IMR-90 (cell line): Measurements from ENCODE around the gene TMEM161B. TPM values are rescaled to one million over a fixed set of nuclear protein-coding genes. Genes with fewer than 3 reads are reported as not detected.

Source experiments
- ATAC-seq: fragments of 200-7000 bp; cut with Tn5 transposase; 2 replicates; pipeline ENCODE4 v1.9.1; 2020; ENCODE audit warnings: low read depth, mild to moderate bottlenecking, moderate library complexity
- BruUV-seq: library from RNA; stranded (reverse); fragments of 400-500 nt; replicated peaks from 2 replicates; lab custom pipeline; 2021; lab: Mats Ljungman, UMichigan
- CTCF ChIA-PET: fragments of 300-600 bp; formaldehyde crosslinking; extraction: SDS; loops from one replicate; lab custom pipeline; 2021; ENCODE audit warnings: antibody characterized with exemption; lab: Yijun Ruan, JAX
- POLR2A ChIA-PET: fragments of 300-600 bp; sonication (Branson Sonifier 250); formaldehyde crosslinking; loops from one replicate; lab custom pipeline; 2022; ENCODE audit warnings: antibody characterized with exemption; ENCODE audit not compliant: unreplicated experiment; lab: Charles Lee
- DNase-seq: peaks from one replicate; pipeline ENCODE4 v3.0.0; 2013
- H2AFZ ChIP-seq: replicated peaks from 2 replicates; pipeline ENCODE3; 2013; ENCODE audit warnings: low read length, mild to moderate bottlenecking; ENCODE audit not compliant: poor library complexity
- H2AK5ac ChIP-seq: 2 replicates; pipeline ENCODE4 v1.6.1; 2013; ENCODE audit warnings: low read depth, low read length, inconsistent platforms
- H2AK9ac ChIP-seq: replicated peaks from 2 replicates; pipeline ENCODE3; 2013; ENCODE audit warnings: mild to moderate bottlenecking, low read depth, low read length, moderate library complexity; ENCODE audit not compliant: poor library complexity
- H2BK120ac ChIP-seq: 2 replicates; pipeline ENCODE4 v1.6.1; 2013; ENCODE audit warnings: low read depth, low read length, inconsistent platforms
- H2BK15ac ChIP-seq: 3 replicates; pipeline ENCODE4 v1.6.1; 2013; ENCODE audit warnings: low read depth, low read length, inconsistent platforms
- H2BK20ac ChIP-seq: 2 replicates; pipeline ENCODE4 v1.6.1; 2013; ENCODE audit warnings: low read depth, mild to moderate bottlenecking, inconsistent platforms, low read length, moderate library complexity
- H2BK5ac ChIP-seq: 2 replicates; pipeline ENCODE4 v1.6.1; 2013; ENCODE audit warnings: mild to moderate bottlenecking, low read depth, low read length, inconsistent platforms; ENCODE audit not compliant: poor library complexity, severe bottlenecking
- H3K14ac ChIP-seq: replicated peaks from 2 replicates; pipeline ENCODE4 v1.6.1; 2013; ENCODE audit warnings: low read depth, low read length, inconsistent platforms
- H3K18ac ChIP-seq: 2 replicates; pipeline ENCODE4 v1.6.1; 2013; ENCODE audit warnings: low read depth, low read length, control low read depth
- H3K23ac ChIP-seq: 2 replicates; pipeline ENCODE4 v1.6.1; 2013; ENCODE audit warnings: low read depth, low read length, inconsistent platforms
- H3K27ac ChIP-seq: 2 replicates; pipeline ENCODE4 v1.5.1; 2013; ENCODE audit warnings: mild to moderate bottlenecking, control low read depth, low read length; ENCODE audit not compliant: insufficient read depth
- H3K27me3 ChIP-seq: 2 replicates; pipeline ENCODE4 v1.6.1; 2013; ENCODE audit warnings: low read length; ENCODE audit not compliant: control insufficient read depth, insufficient read depth
- H3K36me3 ChIP-seq: 2 replicates; pipeline ENCODE4 v1.6.1; 2013; ENCODE audit warnings: low read length, mixed read lengths; ENCODE audit not compliant: control insufficient read depth, insufficient read depth
- H3K4ac ChIP-seq: 2 replicates; pipeline ENCODE4 v1.6.1; 2013; ENCODE audit warnings: low read depth, low read length, inconsistent platforms
- H3K4me1 ChIP-seq: 2 replicates; pipeline ENCODE4 v1.6.1; 2013; ENCODE audit warnings: low read length, mixed read lengths; ENCODE audit not compliant: control insufficient read depth, insufficient read depth
- H3K4me2 ChIP-seq: 2 replicates; pipeline ENCODE4 v1.6.1; 2013; ENCODE audit warnings: low read depth, mild to moderate bottlenecking, control low read depth, low read length, moderate library complexity
- H3K4me3 ChIP-seq: 2 replicates; pipeline ENCODE4 v1.5.1; 2013; ENCODE audit warnings: low read depth, mild to moderate bottlenecking, control low read depth, low read length, moderate library complexity; ENCODE audit not compliant: insufficient read depth
- H3K56ac ChIP-seq: 2 replicates; pipeline ENCODE4 v1.6.1; 2013; ENCODE audit warnings: low read length, inconsistent platforms; ENCODE audit not compliant: insufficient read depth; ENCODE audit errors: extremely low read depth
- H3K79me1 ChIP-seq, 2 experiments: 2 replicates each; pipeline ENCODE4 v1.6.1; 2013; ENCODE audit warnings: low read length in 2 of 2, inconsistent platforms in 1 of 2, low read depth in 1 of 2
- H3K9ac ChIP-seq: 2 replicates; pipeline ENCODE4 v1.6.1; 2013; ENCODE audit warnings: low read depth, low read length, control low read depth
- H3K9me1 ChIP-seq: 2 replicates; pipeline ENCODE4 v1.6.1; 2013; ENCODE audit warnings: low read length, inconsistent platforms; ENCODE audit not compliant: insufficient read depth
- H3K9me3 ChIP-seq: 2 replicates; pipeline ENCODE4 v1.6.1; 2013; ENCODE audit warnings: low read length; ENCODE audit not compliant: control insufficient read depth, insufficient read depth
- H4K20me1 ChIP-seq: 2 replicates; pipeline ENCODE4 v1.6.1; 2013; ENCODE audit warnings: low read length, inconsistent platforms; ENCODE audit not compliant: insufficient read depth
- H4K5ac ChIP-seq: 2 replicates; pipeline ENCODE4 v1.6.1; 2013; ENCODE audit warnings: mild to moderate bottlenecking, low read depth, low read length, control low read depth
- H4K8ac ChIP-seq, 2 experiments: 2 replicates each; pipeline ENCODE4 v1.6.1; 2013; ENCODE audit warnings: low read depth in 2 of 2, low read length in 2 of 2, control low read depth in 1 of 2, inconsistent platforms in 1 of 2
- H4K91ac ChIP-seq: 2 replicates; pipeline ENCODE4 v1.6.1; 2013; ENCODE audit warnings: low read depth, low read length, inconsistent platforms; ENCODE audit not compliant: insufficient read depth
- BHLHE40 ChIP-seq: fragments of 150-350 bp; IDR thresholded peaks from 2 replicates; pipeline ENCODE4 v1.6.1; 2016; ENCODE audit warnings: mild to moderate bottlenecking, low read depth, low read length
- CEBPB ChIP-seq: IDR thresholded peaks from 2 replicates; pipeline ENCODE4 v1.6.1; 2012; ENCODE audit warnings: low read depth, low read length, improper control_type of control experiment
- CHD1 ChIP-seq: IDR thresholded peaks from 2 replicates; pipeline ENCODE4 v1.6.1; 2012; ENCODE audit warnings: low read depth, low read length, improper control_type of control experiment
- CTCF ChIP-seq: conservative IDR thresholded peaks from 2 replicates; pipeline ENCODE4 v1.5.1; 2012; ENCODE audit warnings: mild to moderate bottlenecking, low read depth, low read length, improper control_type of control experiment
- ELK1 ChIP-seq: fragments of 150-350 bp; IDR thresholded peaks from 2 replicates; pipeline ENCODE4 v1.6.1; 2016; ENCODE audit warnings: low read depth, mild to moderate bottlenecking, low read length, moderate library complexity, borderline replicate concordance
- FOS ChIP-seq: fragments of 150-350 bp; IDR thresholded peaks from 2 replicates; pipeline ENCODE4 v1.6.1; 2016; ENCODE audit warnings: low read depth, low read length
- MAFK ChIP-seq: IDR thresholded peaks from 2 replicates; pipeline ENCODE4 v1.6.1; 2012; ENCODE audit warnings: low read depth, low read length, improper control_type of control experiment
- MAZ ChIP-seq: IDR thresholded peaks from 2 replicates; pipeline ENCODE4 v1.6.1; 2012; ENCODE audit warnings: low read depth, mild to moderate bottlenecking, low read length, improper control_type of control experiment, moderate library complexity, borderline replicate concordance
- MXI1 ChIP-seq: IDR thresholded peaks from 2 replicates; pipeline ENCODE4 v1.6.1; 2012; ENCODE audit warnings: low read depth, mild to moderate bottlenecking, low read length, moderate library complexity, borderline replicate concordance
- NFE2L2 ChIP-seq: fragments of 150-350 bp; IDR thresholded peaks from 2 replicates; pipeline ENCODE4 v1.6.1; 2016; ENCODE audit warnings: low read depth, mild to moderate bottlenecking, low read length
- POLR2A ChIP-seq: IDR thresholded peaks from 2 replicates; pipeline ENCODE4 v1.6.1; 2012; ENCODE audit warnings: mild to moderate bottlenecking, low read depth, low read length
- RAD21 ChIP-seq: IDR thresholded peaks from 2 replicates; pipeline ENCODE4 v1.6.1; 2012; ENCODE audit warnings: low read length, improper control_type of control experiment
- RFX5 ChIP-seq: IDR thresholded peaks from 2 replicates; pipeline ENCODE4 v1.8.0; 2012; ENCODE audit warnings: low read depth, mild to moderate bottlenecking, low read length, moderate library complexity
- SMC3 ChIP-seq: fragments of 150-350 bp; IDR thresholded peaks from 2 replicates; pipeline ENCODE4 v1.6.1; 2016; ENCODE audit warnings: low read depth, mild to moderate bottlenecking, antibody characterized with exemption, low read length, moderate library complexity
- WGBS, 2 experiments: methylation state at CpG; one replicate each; pipeline versions ENCODE4 v1.1.5 to v1.1.7; 2013; ENCODE audit warnings: missing lambda C conversion rate in 2 of 2; ENCODE audit not compliant: insufficient read length in 1 of 2; ENCODE audit errors: extremely low coverage in 2 of 2; 5-methylcytosine and 5-hydroxymethylcytosine counted together
- dilution Hi-C: fragments of 300-500 bp; cut with HindIII; formaldehyde crosslinking; loops from one replicate; pipeline ENCODE4 v1.14.3; 2018; ENCODE audit warnings: low sequenced_read_pairs; ENCODE audit not compliant: unreplicated experiment
- in situ Hi-C: fragments of 300-500 bp; cut with MboI; formaldehyde crosslinking; loops from 3 replicates; pipeline ENCODE4 v1.14.3; 2019; ENCODE audit warnings: low sequenced_read_pairs, inconsistent platforms, mixed read lengths
- intact Hi-C: fragments of 100-400 bp; cut with micrococcal nuclease; formaldehyde crosslinking; loops from 2 replicates; pipeline ENCODE4 v1.10.0; 2022
- polyA plus RNA-seq, 3 experiments: library from polyadenylated mRNA; depleted of rRNA; stranded (reverse); fragments of >200 nt; gene quantifications; 2 replicates each; pipeline ENCODE4 v1.2.3, GENCODE V29; 2012; ENCODE audit warnings: low replicate concordance in 1 of 3
- total RNA-seq: library from RNA; depleted of rRNA; stranded (reverse); fragments of >200 nt; gene quantifications from 2 replicates; pipeline ENCODE4 v1.2.3, GENCODE V29; 2012

Gene TMEM161B
- total and polyA plus RNA-seq, 2 of the 4 experiments (the other 2 are of a cell fraction), result 7.4 to 9.3 TPM

- in situ Hi-C loops, result no loop called here
- H3K27ac ChIP-seq, result no peak overlapping the region
- H4K8ac ChIP-seq, result no peak overlapping the region
- H3K4me3 ChIP-seq, result no peak overlapping the region
- no peak overlapping the region for H2AFZ ChIP-seq
- H2AK5ac ChIP-seq, result no peak overlapping the region
- H4K91ac ChIP-seq, result no peak overlapping the region
- dilution Hi-C loops, result no loop called here
- intact Hi-C loops, result no loop called here
- no peak overlapping the region for H4K5ac ChIP-seq
- no peak overlapping the region for H2BK15ac ChIP-seq
- ATAC-seq, result no peak
- H2BK20ac ChIP-seq, result no peak overlapping the region
- H3K14ac ChIP-seq, result no peak overlapping the region
- no CpG with 5 or more reads among the region's 1 CpG for WGBS, 2 experiments
- H3K18ac ChIP-seq, result no peak overlapping the region
- no peaks in the 10 kb centered on the region for H3K9me1 ChIP-seq
- H2AK9ac ChIP-seq, result no peak overlapping the region
- ChIA-PET CTCF (interaction anchor here (1.8 kb wide), 1 partner anchor 8 kb away, joined by 4 read pairs; no protein-coding TSS in a partner anchor), POLR2A (no interaction called here)
- H3K4me1 ChIP-seq, result no peaks in the 10 kb centered on the region
- BruUV-seq, result no TSS peak
- no peak overlapping the region for H3K56ac ChIP-seq
- H2BK120ac ChIP-seq, result no peak overlapping the region
- H3K79me1 ChIP-seq, result peaks cover 13 to 14% of the 10 kb centered on the region in 2 experiments; a peak in 3 of 4 replicates
- TF ChIP-seq RAD21 (no peak), RFX5 (no peak), NFE2L2 (no peak), FOS (no peak), MXI1 (no peak), MAFK (no peak), SMC3 (no peak), POLR2A (no peak), CEBPB (no peak), ELK1 (no peak), BHLHE40 (no peak), CTCF (no peak), MAZ (no peak), CHD1 (no peak)
- H3K4me2 ChIP-seq, result no peak overlapping the region
- H3K4ac ChIP-seq, result no peak overlapping the region
- H3K23ac ChIP-seq, result no peak overlapping the region
- no peaks in the 10 kb centered on the region for H3K27me3 ChIP-seq
- DNase-seq, result no peak
- H2BK5ac ChIP-seq, result no peak overlapping the region
- H4K20me1 ChIP-seq, result no peaks in the 10 kb centered on the region; the same call in 1 of the 2 replicates
- no peaks in the 10 kb centered on the region for H3K9me3 ChIP-seq
- no peak overlapping the region for H3K9ac ChIP-seq
- H3K36me3 ChIP-seq, result 0 out of 2 replicates have a peak, but pooled peaks cover 2% of the 10 kb centered on the region
These were observed 33.3 kb downstream of the TMEM161B start for GRCh38 chr5:88235346-88235745.
